ENCODE results near the gene AQP11. TPM values are rescaled to one million over a fixed set of nuclear protein-coding genes. Genes with fewer than 3 reads are reported as not detected.
"Not testable (repeated sequence)": the region's sequence is repeated elsewhere in the genome, so short reads cannot be mapped to it uniquely, and the experiment has no call there.

The AQP11 gene
- polyA plus RNA-seq, 3 donors = 3.5 to 4.1 (median 3.6) TPM

DNA sequence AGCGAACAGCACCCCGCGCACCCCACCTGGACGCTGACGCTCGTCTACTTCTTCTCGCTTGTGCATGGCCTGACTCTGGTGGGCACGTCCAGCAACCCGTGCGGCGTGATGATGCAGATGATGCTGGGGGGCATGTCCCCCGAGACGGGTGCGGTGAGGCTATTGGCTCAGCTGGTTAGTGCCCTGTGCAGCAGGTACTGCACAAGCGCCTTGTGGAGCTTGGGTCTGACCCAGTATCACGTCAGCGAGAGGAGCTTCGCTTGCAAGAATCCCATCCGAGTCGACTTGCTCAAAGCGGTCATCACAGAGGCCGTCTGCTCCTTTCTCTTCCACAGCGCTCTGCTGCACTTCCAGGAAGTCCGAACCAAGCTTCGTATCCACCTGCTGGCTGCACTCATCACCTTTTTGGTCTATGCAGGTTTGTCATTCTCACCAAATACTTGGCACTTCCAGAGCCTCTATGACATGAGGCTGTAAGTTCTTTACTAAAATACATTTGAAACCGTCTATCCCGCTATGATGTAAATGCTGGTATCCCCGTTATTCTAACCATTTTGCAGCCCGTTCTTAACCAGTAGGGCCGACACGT is 535 bp downstream of the AQP11 start:
- DNase-seq (ENCODE audit: low read depth in 3 of 3, low spot score in 2 of 3) = peak; percentile 12 to 19 (median 13)

DNA sequence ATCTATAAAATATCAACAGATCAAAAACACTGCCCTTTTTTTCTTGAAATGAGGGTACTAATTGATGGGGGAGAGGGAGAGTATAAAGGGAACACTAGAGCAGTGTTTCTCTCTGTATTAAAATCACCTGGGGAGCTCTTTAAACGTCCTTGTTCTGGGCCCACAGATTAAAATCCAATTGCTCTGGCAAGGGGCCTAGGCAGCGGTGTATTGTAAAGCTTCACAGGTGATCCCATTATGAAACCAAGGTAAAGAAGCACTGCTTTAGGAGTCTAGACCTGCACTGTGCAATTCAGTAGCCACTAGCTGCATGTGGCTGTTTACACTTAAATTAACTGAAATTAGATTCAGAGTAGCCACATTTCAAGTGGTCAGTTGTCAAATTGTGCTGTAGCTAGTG is 3.0 kb downstream of the AQP11 start:
- DNase-seq (ENCODE audit: low read depth in 3 of 3, low spot score in 2 of 3) = no peak

DNA sequence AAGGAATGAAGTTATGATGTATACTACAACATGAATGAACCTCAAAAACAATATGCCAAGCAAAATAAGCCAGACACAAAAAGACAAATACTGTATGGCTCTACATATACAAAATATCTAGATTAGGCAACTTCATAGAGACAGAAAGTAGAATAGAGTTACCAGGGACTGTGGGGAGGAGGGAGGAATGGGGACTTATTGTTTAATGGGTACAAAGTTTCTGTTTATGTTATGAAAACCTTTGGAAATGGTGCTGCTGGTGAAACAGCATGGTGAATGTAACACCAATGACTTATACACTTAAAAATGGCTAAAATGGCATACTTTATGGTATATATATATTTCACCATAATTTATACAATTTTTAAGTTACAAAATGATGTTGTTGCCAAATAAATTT is 4.1 kb downstream of the AQP11 start:
- no peak for DNase-seq (ENCODE audit: low read depth in 3 of 3, low spot score in 2 of 3)

DNA sequence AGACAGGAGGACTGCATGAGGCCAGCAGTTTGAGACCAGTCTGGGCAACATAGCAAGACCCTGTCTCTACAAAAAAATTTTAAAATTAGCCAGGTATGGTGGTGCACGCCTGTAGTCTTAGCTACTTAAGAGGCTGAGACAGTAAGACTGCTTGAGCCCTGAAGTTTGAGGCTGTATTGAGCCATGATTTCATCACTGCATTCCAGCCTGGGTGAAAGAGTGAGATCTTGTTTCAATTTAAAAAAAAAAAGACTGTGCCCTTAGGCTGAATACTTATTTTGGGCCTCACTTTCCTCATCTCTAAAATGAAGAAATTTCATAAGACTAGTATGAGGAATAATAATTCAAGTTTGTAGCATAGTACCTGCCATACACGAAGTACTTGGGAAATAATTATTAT is 6.9 kb downstream of the AQP11 start:
- no peak for DNase-seq (ENCODE audit: low read depth in 3 of 3, low spot score in 2 of 3)

DNA sequence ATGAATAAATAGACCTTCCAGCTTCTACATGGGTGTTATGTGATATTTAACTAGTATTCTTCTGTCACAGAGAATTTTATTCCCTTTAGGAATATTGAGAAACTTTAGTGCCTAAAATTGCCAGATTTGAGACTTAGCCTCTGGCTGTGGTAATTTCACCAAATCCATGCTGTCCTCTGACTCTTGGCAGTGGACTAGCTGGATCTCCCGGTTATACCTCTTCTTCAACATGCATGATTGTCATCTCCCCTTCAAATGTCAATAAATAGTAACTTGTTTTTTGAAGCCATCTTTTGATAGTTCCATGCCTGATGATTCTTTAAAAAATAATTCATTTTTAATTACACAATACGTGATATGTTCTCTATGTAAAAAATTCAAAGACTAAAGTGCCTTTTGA is 8.4 kb downstream of the AQP11 start:
- no peak for DNase-seq (ENCODE audit: low read depth in 3 of 3, low spot score in 2 of 3)

DNA sequence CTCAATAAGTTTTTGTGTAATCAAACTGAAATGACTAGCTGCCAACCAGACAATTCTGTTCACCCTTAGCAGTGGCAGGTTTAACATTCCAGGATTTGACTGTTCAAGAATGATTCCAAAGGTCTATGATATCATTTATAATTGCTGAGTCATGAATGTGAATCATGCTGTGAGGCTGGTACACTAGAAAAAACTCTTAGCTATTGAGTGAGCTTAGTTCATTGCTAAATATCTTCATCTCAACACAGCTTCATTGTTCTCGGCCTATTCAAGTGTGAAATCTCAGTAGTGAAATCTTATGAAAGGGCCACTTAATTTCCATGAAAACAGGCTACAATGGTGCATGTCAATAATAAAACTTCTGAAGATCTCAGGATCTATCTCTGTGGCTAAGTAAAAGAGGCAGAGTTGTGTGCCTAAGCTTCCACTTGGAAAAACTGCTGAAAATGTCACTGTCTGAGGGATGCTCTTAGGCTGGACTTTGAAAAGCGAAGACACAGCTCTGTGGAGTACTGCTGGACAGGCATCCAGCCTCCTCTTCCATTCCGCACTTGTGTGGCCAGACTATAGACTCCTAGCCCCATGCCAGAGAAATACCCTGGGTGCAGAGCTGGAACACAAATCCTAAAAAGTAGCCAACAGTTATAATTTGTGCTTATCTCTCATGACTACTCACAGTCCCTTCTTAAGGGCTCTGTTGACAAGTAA is 12.8 kb downstream of the AQP11 start:
- no peak for DNase-seq (ENCODE audit: low read depth in 3 of 3, low spot score in 2 of 3)

DNA sequence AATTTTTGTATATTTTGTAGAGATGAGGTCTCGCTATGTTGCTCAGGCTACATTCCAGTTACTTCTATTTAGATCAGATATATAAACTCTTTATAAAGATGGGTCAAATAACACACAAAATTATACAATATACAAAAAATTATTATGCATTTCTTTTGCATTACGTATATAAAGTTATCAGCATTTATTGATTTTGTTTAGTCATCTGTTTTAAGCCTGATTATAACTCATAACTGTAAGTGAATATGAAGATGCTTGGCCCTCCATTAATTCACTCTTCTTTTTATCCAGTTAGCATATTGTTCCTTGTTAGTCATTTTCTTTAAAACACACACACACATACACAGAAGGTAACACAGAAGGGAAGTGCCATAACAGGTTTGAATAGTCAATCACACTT is 14.5 kb downstream of the AQP11 start:
- no peak for DNase-seq (ENCODE audit: low read depth in 3 of 3, low spot score in 2 of 3)

DNA sequence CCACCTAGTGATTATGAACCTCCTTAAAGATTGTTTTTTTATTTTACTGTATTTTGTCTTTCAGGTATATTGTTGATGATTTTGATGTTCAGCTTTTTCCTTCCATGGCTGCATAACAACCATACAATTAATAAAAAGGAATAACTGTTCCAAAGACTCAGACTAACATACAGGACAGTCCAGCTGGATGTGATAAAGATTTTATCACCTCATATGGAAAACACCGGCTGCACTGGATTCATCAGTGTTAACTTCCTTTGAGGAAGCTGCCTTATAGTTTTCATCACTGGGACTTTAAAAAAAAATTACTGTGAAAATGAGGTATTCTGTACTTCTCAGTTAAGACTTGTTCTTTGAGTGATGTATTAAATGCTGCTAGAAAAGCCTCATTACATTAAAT is 19.5 kb downstream of the AQP11 start:
- DNase-seq (ENCODE audit: low read depth in 3 of 3, low spot score in 2 of 3) = no peak

DNA sequence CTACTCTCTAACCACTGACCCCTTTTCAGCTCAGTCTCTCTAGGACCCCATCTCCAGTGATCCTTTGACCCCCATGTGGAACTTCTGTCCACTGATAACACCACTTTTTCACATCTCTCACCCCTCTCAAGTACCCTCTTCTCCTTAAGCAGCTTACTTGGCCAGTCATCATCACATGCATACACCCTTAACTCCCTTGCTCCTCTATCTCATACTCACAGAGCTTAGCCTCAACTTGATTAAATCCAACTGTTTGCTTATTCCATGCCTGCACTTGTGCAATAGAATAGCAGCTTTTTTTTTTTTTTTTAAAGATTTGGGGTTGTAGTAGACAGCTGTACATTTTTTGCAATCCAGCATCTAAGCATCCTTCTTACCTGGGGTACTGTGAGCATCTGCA is 22.2 kb downstream of the AQP11 start:
- no peak for DNase-seq (ENCODE audit: low read depth in 3 of 3, low spot score in 2 of 3)

DNA sequence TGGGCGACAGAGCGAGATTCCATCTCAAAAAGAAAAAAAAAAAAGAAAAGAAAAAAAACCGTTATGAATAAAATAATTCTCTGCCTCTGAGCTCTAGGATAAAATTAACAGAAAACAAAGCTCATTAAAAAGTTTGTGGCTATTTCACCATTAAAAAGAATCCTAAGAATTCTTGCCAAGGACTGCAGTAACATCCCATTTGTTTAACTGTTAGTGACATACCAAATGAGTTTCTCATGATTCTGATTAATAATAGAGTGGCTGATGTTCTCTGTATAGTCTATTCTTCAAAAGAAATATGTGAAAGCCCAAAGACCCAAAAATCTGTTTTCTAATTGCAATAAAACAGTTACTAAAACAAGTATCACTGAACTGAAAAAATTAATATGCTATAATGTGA is 28.1 kb downstream of the AQP11 start:
- no peak for DNase-seq (ENCODE audit: low read depth in 3 of 3, low spot score in 2 of 3)

DNA sequence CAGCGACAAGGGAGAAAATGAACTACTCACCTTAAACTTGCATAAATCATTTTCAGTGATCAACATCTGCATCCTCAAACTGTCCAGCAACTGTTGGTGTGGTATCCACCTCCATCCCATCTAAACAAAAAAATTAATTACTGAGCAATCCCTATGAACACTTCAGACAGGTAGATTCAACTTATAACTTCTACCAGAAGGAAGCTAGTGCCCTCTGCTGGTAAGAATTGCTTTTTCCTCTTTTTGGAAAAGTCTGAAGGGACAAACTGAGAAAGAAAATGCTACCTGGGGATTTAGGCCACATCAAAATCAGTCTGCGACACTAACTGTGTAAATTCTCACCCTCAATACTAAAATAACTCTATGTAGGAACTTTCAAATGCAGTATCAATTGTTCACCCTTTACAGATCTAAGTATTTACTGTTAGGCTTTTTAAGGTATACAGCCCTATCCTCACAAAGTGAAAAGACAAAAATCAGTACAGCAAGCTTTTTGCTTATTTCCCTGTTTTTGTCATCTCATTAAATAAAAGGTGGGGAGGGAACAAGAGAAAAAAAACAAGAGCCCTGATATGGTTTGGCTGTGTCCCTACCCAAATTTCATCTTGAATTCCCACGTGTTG is 29.9 kb downstream of the AQP11 start:
- peak; percentile 18 to 29 (median 23) for DNase-seq (ENCODE audit: low read depth in 3 of 3, low spot score in 2 of 3)

DNA sequence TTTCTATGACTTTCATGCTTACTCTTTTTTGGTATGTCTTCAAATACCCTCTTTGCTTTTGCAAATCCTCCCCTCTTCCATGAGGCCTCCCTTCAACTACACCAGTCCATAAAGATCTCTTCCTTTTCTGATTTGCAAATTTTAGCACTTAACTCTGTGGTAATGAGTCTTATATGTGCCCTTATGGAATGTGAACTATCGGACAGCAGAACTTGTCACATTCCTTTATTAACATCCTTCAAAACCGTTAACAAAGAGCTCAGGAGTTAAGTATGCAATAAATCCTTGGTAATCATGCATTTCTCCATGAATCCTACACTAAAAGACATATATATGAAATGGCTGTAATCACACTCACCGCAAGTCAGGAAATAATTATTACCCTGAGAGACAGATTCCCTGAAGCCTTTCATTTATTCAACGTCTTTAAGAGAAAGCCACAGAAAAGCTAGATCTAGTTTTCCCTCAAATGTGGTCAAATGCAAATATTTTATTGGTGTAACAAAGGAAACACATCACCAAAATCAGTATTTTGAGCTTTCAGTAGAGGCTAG is 40.5 kb downstream of the AQP11 start:
- DNase-seq (ENCODE audit: low read depth in 3 of 3, low spot score in 2 of 3) = no peak

DNA sequence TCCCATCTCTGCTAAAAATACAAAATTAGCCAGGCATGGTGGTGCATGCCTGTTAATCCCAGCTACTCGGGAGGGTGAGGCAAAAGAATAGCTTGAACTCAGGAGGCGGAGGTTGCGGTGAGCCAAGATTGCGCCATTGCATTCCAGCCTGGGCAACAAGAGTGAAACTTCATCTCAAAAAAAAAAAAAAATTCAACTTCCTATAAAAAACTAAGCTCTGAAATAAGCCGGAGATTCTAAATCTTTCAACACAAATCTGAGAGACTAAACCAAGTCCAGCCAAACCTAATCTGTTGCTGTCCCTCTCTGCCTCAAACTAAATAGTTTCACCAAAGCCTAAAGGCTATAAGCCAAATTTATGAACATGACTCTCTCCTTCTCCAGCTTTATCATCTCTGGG is 44.2 kb downstream of the AQP11 start:
- DNase-seq (ENCODE audit: low read depth in 3 of 3, low spot score in 2 of 3) = not testable (repeated sequence)

DNA sequence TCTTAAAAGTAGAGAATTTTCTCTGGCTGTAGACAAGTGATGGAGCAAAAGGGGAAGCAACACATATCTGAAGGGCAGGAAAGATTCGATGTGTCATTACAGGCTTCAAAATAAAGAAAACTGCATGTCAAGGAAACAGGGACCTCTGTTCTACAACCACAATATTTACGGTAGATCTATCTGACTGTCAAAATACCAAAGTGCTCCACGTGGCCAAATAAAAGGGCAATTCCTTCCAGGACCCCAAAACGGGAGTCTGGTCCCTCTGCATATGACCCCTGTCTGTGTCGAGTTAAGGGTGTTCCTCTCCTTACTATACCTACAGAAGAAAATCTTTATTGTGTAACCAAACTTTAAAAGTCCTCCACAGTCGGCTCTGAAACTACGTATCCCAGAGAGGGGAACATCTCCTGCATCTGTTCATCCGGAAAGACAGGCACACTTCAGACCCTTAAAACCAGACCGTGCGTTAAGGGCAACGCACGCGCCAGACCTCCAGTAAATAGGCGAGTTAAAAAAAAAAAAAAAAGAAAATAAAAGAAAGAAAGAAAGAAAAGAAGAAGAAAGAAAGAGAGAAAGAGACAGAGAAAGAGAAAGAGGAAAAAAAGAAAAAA is 47.1 kb downstream of the AQP11 start:
- no peak for DNase-seq (ENCODE audit: low read depth in 3 of 3, low spot score in 2 of 3)

DNA sequence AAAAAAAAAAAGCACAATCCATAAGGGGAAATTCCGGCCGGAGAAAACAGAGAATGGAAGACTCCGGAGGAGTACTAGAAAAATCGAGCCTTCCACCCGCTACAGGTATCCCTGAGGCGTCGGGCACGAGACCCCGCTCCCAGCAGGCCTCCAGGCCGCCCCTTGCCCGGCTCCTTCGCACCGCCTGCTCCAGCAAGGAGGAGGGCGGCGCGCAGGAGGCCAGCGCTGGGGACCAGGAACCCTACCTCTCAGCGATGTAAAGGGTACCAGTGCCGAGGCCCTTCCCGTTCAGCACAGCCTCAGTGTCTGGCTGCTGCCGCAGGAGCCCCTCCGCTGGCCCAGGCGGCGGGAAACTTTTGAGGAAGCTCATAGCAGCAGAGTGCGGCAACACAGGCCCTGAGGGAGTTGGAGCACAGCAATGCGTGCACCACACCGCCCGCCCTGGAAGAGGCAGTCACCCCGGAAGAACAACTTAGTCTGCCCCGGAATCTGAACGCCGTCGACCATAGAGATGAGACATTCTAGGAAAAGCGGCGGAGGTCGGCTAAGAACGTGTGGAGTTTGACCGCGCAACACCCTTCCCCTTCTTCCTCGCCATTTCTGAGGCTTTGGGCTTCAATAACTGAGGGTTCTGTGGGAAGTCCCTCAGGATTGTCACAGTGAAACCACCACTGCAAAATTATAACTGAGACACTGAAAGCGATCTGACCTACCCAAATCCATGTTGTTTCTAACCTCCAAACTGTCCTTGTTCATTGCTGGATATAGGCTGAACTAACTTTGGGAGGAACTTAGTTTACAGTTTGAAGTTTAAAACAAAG is 47.8 kb downstream of the AQP11 start, which contains the start of gene CLNS1A:
CLNS1A (minus strand) TSS at position 450 of the 821 bp plus-strand sequence; CDS start at position 370, 80 bp downstream.
- peak; percentile 76 to 89 (median 79) for DNase-seq (ENCODE audit: low read depth in 3 of 3, low spot score in 2 of 3)

DNA sequence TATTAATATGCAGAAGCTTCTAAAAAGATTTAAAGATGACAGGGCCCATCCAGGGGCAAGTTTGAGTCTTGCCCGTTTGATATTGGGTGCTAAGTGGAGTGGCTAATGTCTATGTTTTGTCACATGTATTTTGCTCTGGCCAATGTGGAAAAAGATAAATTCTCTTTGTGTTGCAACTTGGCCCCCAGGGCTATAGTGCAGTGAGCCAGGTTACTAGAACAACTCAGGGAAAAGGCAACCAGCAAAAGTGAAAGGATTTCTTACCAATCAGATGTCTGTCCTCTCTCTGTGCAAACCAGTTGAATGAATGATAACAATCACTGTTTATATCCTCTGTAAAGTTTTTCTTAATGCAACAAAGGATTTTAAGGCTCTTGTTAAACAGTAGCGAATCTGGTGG is 52.5 kb downstream of the AQP11 start:
- no peak for DNase-seq (ENCODE audit: low read depth in 3 of 3, low spot score in 2 of 3)

DNA sequence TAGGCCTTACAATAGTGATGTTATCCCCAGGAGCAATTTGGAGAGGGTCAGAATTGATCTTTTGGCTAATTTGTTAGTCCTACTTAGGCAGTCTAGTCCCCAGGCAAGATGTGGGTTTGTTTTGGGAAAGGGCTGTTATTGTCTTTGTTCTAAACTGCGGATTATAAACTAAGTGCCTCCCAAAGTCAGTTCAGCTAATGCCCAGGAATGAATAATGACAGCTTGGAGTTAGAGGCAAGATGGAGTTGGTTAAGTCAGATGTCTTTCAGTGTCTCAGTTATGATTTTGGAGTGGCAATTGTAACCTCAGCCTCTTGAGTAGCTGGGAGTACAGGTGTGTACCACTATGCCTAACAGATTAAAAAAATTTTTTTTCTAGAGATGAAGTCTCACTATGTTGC is 55.1 kb downstream of the AQP11 start:
- DNase-seq (ENCODE audit: low read depth in 3 of 3, low spot score in 2 of 3) = no peak

DNA sequence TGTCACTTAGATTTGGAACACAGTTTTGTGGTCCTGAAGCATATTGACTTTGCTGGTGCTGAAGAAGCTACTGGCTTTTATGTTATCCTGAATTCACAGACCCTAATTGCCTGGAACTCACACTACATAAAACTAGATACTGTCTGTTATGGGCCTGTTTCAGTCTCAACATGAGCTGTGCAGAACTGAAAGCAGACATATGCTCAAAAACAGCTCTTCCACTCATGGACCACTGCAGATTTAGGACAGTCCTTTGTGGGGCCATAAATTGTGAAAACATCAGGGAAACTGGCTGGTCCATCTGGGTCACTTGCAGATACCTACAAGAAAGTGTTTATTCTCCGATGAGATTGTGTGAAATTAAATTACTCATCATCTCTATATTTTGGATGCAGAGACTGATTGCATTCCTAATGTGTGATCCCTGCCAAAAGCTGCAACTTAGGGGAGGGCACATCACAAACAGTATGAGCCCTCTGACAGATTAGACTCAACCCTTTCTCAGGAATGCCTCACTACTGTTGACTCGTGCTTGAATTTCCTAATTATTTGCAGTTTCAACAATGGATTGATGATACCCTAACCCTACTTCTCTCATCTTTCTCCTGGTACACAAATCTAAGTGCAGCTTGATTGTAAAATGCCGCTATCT is 58.0 kb downstream of the AQP11 start:
- no peak for DNase-seq (ENCODE audit: low read depth in 3 of 3, low spot score in 2 of 3)

DNA sequence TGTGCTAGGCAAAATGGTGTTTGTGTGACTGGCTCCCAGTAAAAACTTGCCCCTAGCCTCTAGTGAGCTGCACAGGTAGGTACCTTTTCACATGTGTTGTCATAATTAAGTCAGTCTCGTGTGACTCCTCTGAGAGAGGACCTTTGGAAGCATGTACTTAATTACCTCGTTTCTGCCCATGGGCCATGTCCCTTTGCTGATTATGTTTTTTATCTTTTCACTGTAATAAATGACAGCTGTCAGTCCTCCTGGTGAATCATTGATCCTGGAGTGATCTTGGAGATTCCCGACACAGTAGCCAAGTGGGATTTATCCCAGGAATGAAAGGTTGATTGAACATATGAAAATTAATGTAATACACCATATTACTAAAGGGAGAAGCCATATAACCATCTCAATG is 60.4 kb downstream of the AQP11 start:
- DNase-seq (ENCODE audit: low read depth in 3 of 3, low spot score in 2 of 3) = no peak

Data from right renal cortex interstitium (tissue), 3 donors.